Measurements from ENCODE around the gene HIC2.
"Not testable (repeated sequence)": the region's sequence is repeated elsewhere in the genome, so short reads cannot be mapped to it uniquely, and the experiment has no call there.

- TF ChIP-seq POLR2A, CTCF (IDR thresholded peaks at IDR 0.05): not testable (repeated sequence)
Measured at GRCh38 chr22:21394613-21395012, 22.6 kb upstream of the HIC2 start.
